GM18526 (cell line): ENCODE results near the gene KCNIP4.

ENCODE experiments used
- POLR2A ChIP-seq: IDR thresholded peaks from 3 replicates; pipeline ENCODE4 v1.6.1; 2011; ENCODE audit not compliant: insufficient read length; ENCODE audit errors: extremely low read depth

KCNIP4 gene

GRCh38 chr4:21474195-21474594 lies 474.4 kb downstream of the KCNIP4 start:
- no peak for TF ChIP-seq POLR2A

GRCh38 chr4:21470535-21470934 lies 478.0 kb downstream of the KCNIP4 start:
- no peak for TF ChIP-seq POLR2A

- TF ChIP-seq POLR2A: no peak
Measured at GRCh38 chr4:21469438-21470300, 478.9 kb downstream of the KCNIP4 start.

- TF ChIP-seq POLR2A: no peak
Measured at GRCh38 chr4:21467551-21467950, 481.0 kb downstream of the KCNIP4 start.

- TF ChIP-seq POLR2A: no peak
Measured at GRCh38 chr4:21457086-21457840, 491.3 kb downstream of the KCNIP4 start.

- no peak for TF ChIP-seq POLR2A
Measured at GRCh38 chr4:21454831-21455230, 493.7 kb downstream of the KCNIP4 start.

- TF ChIP-seq POLR2A: no peak
Measured at GRCh38 chr4:21454201-21454600, 494.4 kb downstream of the KCNIP4 start.

- TF ChIP-seq POLR2A: no peak
Measured at GRCh38 chr4:21452931-21453330, 495.6 kb downstream of the KCNIP4 start.

- TF ChIP-seq POLR2A: no peak
Measured at GRCh38 chr4:21451032-21451431, 497.5 kb downstream of the KCNIP4 start.

- TF ChIP-seq POLR2A: no peak
Measured at GRCh38 chr4:21450331-21450730, 498.2 kb downstream of the KCNIP4 start.

- TF ChIP-seq POLR2A: no peak
Measured at GRCh38 chr4:21447301-21448054, 501.1 kb downstream of the KCNIP4 start.

- no peak for TF ChIP-seq POLR2A
Measured at GRCh38 chr4:21420166-21420565, 528.4 kb downstream of the KCNIP4 start.

GRCh38 chr4:21415728-21416127 lies 532.8 kb downstream of the KCNIP4 start:
- no peak for TF ChIP-seq POLR2A

- TF ChIP-seq POLR2A: no peak
Measured at GRCh38 chr4:21413807-21414370, 534.7 kb downstream of the KCNIP4 start.

GRCh38 chr4:21411086-21411485 lies 537.5 kb downstream of the KCNIP4 start:
- TF ChIP-seq POLR2A: no peak
